Endometrial microvascular endothelial cells (primary cell): ENCODE results near the gene DNAJB1. TPM values are rescaled to one million over a fixed set of nuclear protein-coding genes. Genes with fewer than 3 reads are reported as not detected.
"Not testable (repeated sequence)": the region's sequence is repeated elsewhere in the genome, so short reads cannot be mapped to it uniquely, and the experiment has no call there.

Experiments used
- in situ Hi-C: cut with HindIII; loops from 2 replicates; pipeline ENCODE4 v1.10.0; 2017; ENCODE audit warnings: low sequenced_read_pairs, low pct_unique_long_range_greater_than_20kb; ENCODE audit errors: inconsistent ontology term
- total RNA-seq: library from RNA; depleted of rRNA; stranded (reverse); fragments of >200 nt; gene quantifications from one replicate; pipeline ENCODE4 v1.2.3, GENCODE V29; 2015; ENCODE audit errors: inconsistent ontology term

The DNAJB1 gene
- total RNA-seq, 1 donor from 2014 or later, result 65.7 TPM

DNA sequence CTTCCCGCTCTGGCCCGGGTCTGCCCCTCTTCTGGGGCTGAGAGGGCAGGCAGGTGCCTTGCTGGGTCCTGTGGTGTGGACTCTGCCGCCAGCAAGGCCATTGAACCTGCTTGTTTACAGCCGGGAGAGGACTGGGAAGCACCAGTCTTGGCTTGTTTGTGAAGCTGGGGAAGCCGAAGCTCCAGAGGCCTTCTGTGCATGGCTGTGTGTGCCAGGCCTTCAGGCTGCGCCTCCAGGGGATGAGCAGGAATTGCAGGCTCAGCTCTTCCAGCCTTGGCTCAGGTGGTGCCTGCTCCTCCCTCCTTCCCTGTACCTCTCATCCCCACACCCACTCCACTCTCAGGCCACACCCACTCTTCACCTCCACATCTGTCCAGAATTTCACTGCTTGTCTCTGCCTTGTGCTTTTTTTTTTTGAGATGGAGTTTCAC is 36.2 kb upstream of the DNAJB1 start:
- in situ Hi-C loops, result no loop called here

DNA sequence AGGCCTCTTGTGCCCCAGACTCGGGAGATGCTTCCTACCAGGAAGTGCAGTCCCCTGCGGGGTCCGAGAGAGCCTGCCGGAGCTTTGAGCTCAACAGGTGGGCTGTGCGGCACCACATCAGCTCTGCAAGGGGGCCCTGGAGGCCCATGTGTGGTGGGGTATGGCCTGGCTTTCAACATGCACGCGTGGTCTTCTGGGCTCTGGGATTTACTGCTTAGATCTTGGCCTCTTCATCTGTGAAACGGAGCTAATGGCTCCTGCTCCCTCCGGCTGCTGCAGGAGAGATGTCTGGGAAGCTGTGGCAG is 35.7 kb upstream of the DNAJB1 start:
- in situ Hi-C loops, result no loop called here

- in situ Hi-C loops, result no loop called here
These were observed 35.1 kb upstream of the DNAJB1 start for GRCh38 chr19:14553042-14553938.

DNA sequence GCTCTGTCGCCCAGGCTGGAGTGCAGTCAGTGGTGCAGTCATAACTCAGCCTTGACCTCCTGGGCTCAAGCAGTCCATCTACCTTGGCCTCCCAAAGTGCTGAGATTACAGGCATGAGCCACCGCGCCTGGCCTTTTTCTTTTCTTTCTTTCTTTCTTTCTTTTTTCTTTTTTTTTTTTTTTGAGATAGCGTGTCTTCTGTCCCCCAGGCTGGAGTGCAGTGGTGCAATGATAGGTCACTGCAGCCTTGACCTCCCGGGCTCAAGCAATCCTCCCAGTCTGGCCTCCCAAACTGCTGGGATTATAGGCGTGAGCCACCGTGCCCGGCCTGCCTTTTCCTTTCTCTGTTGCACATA is 33.8 kb upstream of the DNAJB1 start:
- in situ Hi-C loops, result not testable (repeated sequence)

- in situ Hi-C loops, result not testable (repeated sequence)
These were observed 33.2 kb upstream of the DNAJB1 start for GRCh38 chr19:14551134-14552005.

DNA sequence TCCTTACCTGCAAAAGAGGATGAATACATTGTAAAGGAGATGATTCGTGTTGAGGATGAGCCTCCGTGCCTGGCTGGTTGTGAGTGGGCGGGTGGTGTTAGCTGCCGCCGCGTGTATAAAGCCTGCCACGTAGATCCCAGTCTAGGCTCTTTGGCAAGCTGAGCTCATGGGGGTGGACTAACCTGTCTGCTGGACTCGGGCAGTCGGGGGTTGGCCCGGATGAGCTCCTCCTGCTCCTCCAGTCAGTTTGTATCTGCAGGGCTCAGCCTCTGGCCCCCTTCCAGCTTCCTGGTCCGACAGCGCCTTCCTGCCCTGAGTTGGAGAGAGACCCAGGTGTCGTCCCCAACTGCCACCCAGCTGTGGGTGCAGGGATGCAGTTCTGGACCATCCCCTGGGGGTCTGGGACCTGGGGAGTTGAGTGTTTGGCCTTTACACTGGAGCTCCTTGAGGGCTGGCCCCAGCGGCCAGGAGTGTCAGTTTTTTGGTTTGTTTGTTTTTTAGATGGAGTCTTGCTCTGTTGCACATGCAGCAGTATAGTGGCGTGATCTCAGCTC is 32.1 kb upstream of the DNAJB1 start:
- in situ Hi-C loops, result no loop called here

DNA sequence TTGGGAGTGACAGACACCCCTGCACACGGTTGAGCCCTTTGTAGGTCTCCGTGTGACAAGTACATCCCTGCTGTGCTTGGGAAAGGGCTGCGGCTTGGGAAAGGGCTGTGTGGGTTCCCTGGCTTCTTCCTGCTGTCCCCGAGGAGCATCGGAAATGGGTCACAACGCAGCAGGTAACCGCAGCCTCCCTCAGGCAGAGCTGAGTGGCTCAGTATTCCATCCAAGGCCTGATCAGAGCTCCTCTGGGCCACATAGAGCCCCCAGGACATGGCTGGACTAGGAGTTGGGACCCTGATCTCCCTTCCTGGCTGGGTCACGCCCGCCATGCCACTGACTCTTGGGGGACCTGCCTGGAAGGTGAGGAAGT is 27.5 kb upstream of the DNAJB1 start:
- in situ Hi-C loops, result no loop called here

DNA sequence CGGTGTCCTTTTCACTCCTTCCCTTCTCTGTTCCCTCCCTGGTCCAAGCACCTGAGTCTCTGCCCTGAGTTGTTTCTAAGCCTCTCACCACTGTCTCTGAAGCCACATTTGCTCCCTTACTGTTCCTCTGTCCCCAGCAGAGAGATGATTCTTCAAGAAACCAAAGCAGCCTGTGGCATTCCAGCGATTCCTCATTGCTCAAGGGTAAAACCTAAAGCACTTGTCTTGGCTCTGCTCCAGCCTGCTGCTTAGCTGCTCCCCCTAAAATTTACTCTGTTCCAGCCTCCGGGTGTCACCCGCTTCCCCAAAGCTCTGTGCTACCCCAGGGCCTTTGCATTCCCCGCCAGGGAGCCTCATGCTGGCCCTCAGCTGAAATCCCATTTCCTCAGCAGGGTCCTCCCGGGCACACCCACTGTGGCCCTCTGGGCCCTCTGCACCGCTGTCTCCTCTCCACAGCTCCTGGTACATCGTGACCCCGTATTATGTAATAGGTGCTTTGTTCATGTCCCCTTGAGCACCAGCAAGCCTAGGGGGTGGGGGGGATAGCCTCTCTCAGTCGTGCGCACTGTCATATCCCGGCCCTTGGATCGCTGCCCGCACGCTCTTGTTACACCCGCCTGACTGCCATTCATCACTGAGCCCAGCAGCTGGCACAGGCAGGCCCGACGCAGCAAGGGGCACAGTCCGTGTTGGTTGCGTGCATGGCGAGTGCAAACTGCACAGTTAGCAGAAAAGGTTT is 26.9 kb upstream of the DNAJB1 start:
- in situ Hi-C loops, result no loop called here

GRCh38 chr19:14544047-14544446 is 25.9 kb upstream of the DNAJB1 start:
- in situ Hi-C loops, result no loop called here

DNA sequence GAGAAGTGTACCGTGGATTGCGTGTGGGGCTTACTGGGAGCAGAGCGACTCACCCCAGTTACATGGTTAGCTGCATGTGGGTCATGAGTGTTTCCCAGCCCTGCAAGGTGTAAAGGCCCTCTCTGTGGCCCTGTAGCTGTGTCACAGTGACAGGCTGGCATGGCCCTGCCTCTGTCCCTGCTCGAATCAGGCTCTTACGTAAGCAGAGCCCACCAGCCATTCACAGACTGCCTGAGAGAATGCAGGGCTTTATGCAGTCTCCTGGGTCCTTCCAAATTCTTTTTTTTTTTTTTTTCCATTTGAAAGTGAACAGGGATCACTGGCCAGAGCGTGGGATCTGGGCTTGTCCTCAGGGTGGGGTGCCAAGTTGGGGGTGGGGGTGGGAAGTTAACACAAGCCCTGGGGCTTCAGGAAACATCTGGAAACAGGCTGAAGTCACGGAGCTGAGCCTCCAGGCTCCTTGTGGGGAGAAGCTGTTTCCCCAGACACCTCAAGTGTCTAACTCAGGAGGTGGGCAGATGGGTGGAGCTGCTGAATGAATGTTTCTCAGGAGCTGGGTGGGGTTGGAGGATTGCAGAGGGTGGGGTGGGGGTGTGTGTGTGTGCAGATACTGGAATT is 24.6 kb upstream of the DNAJB1 start:
- in situ Hi-C loops, result no loop called here

DNA sequence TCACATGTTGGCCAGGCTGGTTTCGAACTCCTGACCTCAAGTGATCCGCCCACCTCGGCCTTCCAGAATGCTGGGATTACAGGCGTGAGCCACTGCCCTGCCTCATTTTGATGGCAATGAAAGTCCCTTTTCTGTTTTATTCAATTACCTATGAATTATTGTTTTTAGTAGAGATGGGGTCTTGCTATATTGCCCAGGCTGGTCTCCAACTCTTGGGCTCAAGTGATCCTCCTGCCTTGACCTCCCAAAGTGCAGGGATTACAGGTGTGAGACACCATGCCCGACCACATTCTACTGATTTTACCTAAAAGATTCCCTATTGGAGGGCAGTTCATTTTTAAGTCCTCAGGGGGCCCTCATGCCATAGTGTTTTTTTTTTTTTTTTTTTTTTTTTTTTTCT is 23.8 kb upstream of the DNAJB1 start:
- in situ Hi-C loops, result not testable (repeated sequence)

DNA sequence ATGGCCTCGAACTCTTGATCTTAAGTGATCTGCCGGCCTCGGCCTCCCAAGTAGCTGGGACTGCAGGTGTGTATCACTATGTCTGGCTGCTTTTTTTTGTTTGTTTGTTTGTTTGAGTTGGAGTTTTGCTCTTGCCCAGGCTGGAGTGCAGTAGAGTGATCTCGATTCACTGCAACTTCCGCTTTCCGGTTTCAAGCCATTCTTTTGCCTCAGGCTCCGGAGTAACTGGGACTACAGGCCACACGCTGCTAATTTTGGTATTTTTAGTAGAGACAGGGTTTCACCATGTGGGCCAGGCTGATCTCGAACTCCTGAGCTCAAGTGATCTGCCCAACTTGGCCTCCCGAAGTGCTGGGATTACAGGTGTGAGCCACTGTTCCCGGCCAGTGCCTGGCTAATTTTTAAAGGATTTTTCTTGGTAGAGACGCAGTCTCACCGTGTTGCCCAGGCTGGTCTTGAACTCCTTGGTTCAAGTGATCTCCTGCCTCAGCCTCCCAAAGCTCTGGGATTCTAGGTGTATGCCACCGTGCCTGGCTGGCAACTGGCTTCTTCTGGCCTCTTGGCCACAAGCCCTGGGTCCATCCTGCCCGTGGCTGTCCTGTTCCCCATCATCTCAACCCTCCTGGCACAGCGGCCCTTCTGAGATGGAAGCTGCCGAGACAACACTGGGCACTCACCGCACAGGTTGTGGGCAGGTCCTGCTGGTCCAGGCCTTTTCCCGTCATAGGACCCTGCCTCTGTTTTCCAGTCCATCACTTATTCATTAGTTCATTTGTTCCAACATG is 22.7 kb upstream of the DNAJB1 start:
- in situ Hi-C loops, result no loop called here

GRCh38 chr19:14536926-14537692 is 18.9 kb upstream of the DNAJB1 start:
- in situ Hi-C loops, result no loop called here

DNA sequence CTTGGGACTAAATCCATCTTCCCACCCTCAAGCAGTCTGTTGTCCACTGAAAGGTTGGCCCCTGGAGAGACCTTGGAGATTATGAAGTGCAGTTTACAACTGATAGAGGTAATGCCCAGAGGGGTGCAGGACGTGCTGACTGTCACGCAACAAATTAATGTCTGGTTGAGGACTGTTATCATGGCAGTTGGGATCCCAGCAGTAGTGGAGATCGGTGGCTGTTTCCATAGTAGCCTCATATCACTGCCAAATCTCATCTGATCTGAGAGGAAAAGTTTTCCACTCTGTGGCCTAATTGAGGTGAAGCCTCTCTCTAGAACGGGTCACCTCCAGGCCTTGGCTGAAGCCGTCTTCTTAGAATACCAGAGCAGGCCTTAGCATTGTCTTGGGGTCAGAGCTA is 15.3 kb upstream of the DNAJB1 start:
- in situ Hi-C loops, result no loop called here

GRCh38 chr19:14530506-14530905 is 12.3 kb upstream of the DNAJB1 start:
- in situ Hi-C loops, result no loop called here

GRCh38 chr19:14530005-14530348 is 11.8 kb upstream of the DNAJB1 start:
- in situ Hi-C loops, result no loop called here

DNA sequence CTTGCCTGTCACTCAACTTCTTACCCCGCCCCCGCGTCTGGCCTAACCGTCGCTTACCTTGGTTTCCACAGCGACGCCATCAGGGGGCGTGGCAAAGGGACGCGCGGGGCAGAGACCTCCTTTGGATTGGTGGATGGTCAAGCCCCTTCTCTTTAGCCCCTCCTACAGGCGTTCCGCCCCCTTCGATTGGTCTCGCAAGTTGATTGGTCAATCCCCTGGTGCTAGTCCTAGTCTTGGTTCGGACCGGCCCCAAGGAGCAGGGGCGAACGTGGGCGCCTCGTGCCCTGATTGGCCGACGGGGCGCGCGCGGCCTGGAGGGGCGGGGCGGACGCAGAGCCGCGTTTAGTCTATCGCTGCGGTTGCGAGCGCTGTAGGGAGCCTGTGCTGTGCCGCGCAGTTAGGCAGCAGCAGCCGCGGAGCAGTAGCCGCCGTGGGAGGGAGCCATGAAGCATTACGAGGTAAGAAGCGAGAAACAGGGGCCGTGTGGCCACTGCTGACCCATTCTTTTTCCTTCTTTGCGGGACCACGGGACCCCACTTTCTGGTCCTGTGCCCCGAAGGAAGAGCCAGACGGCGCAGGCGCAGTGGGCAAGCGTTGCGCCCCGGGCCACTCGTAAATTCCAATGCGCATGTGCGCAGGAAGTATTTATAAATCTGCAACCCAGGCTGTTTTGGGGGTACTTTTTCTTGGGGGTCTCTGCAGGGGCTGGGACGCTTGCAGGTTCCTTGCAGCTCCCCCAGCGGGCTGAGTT is 11.2 kb upstream of the DNAJB1 start, which contains the start of gene TECR:
TECR (plus strand) TSS at position 341 of the 751 bp plus-strand sequence; CDS start at position 444, 103 bp downstream.
- in situ Hi-C loops, result no loop called here
